Central memory CD4-positive, alpha-beta T cell (primary cell): ENCODE results near the gene MTRR.

Experiments used
- DNase-seq: peaks from one replicate; pipeline ENCODE4 v3.0.0; 2022

Gene MTRR

GRCh38 chr5:7857926-7858632 lies 10.9 kb upstream of the MTRR start:
- no peak for DNase-seq

- no peak for DNase-seq
Measured at GRCh38 chr5:7866196-7866595, 2.8 kb upstream of the MTRR start.

- no peak for DNase-seq
Measured at GRCh38 chr5:7867260-7867659, 1.7 kb upstream of the MTRR start.

GRCh38 chr5:7868427-7868772 lies 548 bp upstream of the MTRR start:
- no peak for DNase-seq

GRCh38 chr5:7869474-7870136 lies 657 bp downstream of the MTRR start:
- peak; percentile 17 for DNase-seq

GRCh38 chr5:7871653-7872052 lies 2.7 kb downstream of the MTRR start:
- DNase-seq: peak; percentile 18

- no peak for DNase-seq
Measured at GRCh38 chr5:7872517-7873130, 3.7 kb downstream of the MTRR start.

- peak; percentile 50 for DNase-seq
Measured at GRCh38 chr5:7873216-7873615, 4.3 kb downstream of the MTRR start.

- no peak for DNase-seq
Measured at GRCh38 chr5:7874639-7875038, 5.7 kb downstream of the MTRR start.

- no peak for DNase-seq
Measured at GRCh38 chr5:7875151-7875550, 6.2 kb downstream of the MTRR start.

GRCh38 chr5:7876867-7877266 lies 7.9 kb downstream of the MTRR start:
- DNase-seq: no peak

- DNase-seq: no peak
Measured at GRCh38 chr5:7877851-7878250, 8.9 kb downstream of the MTRR start.

GRCh38 chr5:7878381-7878873 lies 9.5 kb downstream of the MTRR start:
- no peak for DNase-seq

- DNase-seq: no peak
Measured at GRCh38 chr5:7881091-7881490, 12.1 kb downstream of the MTRR start.

- no peak for DNase-seq
Measured at GRCh38 chr5:7881816-7882215, 12.9 kb downstream of the MTRR start.

- DNase-seq: no peak
Measured at GRCh38 chr5:7882926-7883325, 14.0 kb downstream of the MTRR start.

- no peak for DNase-seq
Measured at GRCh38 chr5:7884491-7885267, 15.7 kb downstream of the MTRR start.

- peak; percentile 34 for DNase-seq
Measured at GRCh38 chr5:7886849-7887475, 18.0 kb downstream of the MTRR start.

GRCh38 chr5:7888901-7889300 lies 20.0 kb downstream of the MTRR start:
- DNase-seq: no peak

- no peak for DNase-seq
Measured at GRCh38 chr5:7894439-7894838, 25.5 kb downstream of the MTRR start.

GRCh38 chr5:7894860-7895259 lies 25.9 kb downstream of the MTRR start:
- no peak for DNase-seq

- peak; percentile 5 for DNase-seq
Measured at GRCh38 chr5:7897014-7897600, 28.2 kb downstream of the MTRR start.
